ENCODE results near the gene TRPC6.

DNA sequence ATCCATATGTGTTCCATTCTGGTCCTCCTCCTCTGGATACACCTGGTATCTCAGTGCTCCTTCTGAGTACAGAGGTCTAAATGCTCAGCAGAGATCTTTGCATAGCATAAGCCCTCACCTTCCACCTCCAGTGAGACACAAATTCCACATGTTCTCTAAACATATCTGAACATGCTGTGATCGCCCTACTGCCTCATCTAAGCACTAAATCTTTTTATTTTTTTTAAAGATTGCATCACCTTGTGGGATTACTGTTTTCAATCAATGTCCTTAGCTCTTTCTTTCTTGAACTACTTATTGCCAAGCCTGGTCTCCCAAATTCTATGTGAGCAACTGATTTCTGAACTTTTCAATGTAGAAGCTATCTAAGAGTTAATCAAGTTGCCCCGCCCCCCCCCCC, 113.4 kb downstream of the TRPC6 start:
- TF ChIP-seq SIN3A (conservative IDR thresholded peaks at IDR 0.05 in 1 of 2, IDR thresholded peaks at IDR 0.05 in 1 of 2; ENCODE audit: low read depth in 1 of 2, low read length in 2 of 2), result no peak
- TF ChIP-seq, protein P1, sequence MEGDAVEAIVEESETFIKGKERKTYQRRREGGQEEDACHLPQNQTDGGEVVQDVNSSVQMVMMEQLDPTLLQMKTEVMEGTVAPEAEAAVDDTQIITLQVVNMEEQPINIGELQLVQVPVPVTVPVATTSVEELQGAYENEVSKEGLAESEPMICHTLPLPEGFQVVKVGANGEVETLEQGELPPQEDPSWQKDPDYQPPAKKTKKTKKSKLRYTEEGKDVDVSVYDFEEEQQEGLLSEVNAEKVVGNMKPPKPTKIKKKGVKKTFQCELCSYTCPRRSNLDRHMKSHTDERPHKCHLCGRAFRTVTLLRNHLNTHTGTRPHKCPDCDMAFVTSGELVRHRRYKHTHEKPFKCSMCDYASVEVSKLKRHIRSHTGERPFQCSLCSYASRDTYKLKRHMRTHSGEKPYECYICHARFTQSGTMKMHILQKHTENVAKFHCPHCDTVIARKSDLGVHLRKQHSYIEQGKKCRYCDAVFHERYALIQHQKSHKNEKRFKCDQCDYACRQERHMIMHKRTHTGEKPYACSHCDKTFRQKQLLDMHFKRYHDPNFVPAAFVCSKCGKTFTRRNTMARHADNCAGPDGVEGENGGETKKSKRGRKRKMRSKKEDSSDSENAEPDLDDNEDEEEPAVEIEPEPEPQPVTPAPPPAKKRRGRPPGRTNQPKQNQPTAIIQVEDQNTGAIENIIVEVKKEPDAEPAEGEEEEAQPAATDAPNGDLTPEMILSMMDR (IDR thresholded peaks at IDR 0.05; ENCODE audit: control extremely low read depth in 1 of 3, insufficient read depth in 1 of 3, low read depth in 1 of 3, low read length in 3 of 3), result no peak
- no peak for TF ChIP-seq RFX5 (IDR thresholded peaks at IDR 0.05; ENCODE audit: borderline replicate concordance, low read depth, low read length)
- TF ChIP-seq POLR2AphosphoS5 (IDR thresholded peaks at IDR 0.05; ENCODE audit: low read depth, low read length), result no peak
- TF ChIP-seq RAD21 (IDR thresholded peaks at IDR 0.05 in 1 of 2, conservative IDR thresholded peaks at IDR 0.05 in 1 of 2; ENCODE audit: low read depth in 2 of 2, low read length in 2 of 2), result no peak
- TF ChIP-seq POLR2A (IDR thresholded peaks at IDR 0.05; ENCODE audit: control extremely low read depth in 1 of 2, low read depth in 2 of 2, low read length in 2 of 2), result no peak
- TF ChIP-seq EZH2 (IDR thresholded peaks at IDR 0.05; ENCODE audit: low read depth, low read length, severe bottlenecking), result no peak
- no peak for TF ChIP-seq TBP (IDR thresholded peaks at IDR 0.05; ENCODE audit: low read depth, low read length)
